SJSA1 (cell line): ENCODE results near the gene EXOC4. TPM values are rescaled to one million over a fixed set of nuclear protein-coding genes. Genes with fewer than 3 reads are reported as not detected.

Experiments
- total RNA-seq: library from RNA; depleted of rRNA; stranded (reverse); fragments of >200 nt; shearing (Covaris generic); gene quantifications from 2 replicates; pipeline ENCODE4 v1.2.3, GENCODE V29; 2014; rRNA removed

EXOC4 gene
- total RNA-seq, 1 experiment from 2014 or later: 38.5 TPM

Other genes with a start within 250 kb of the EXOC4 start
- 150 and 198 TPM in 2 replicates for gene CHCHD3, start 171.0 kb upstream of the EXOC4 start, total RNA-seq